Measurements from ENCODE around the gene FOXG1. TPM values are rescaled to one million over a fixed set of nuclear protein-coding genes. Genes with fewer than 3 reads are reported as not detected.

Gene FOXG1
- total RNA-seq, 2 experiments from 2014 or later, result not detected

GRCh38 chr14:28780843-28781820 is 14.5 kb downstream of the FOXG1 start:
- Mint-ChIP-seq H3K4me1 (ENCODE audit: low read depth) (peaks cover 3% of the 10 kb centered on the region), H3K27me3 (peaks cover 59% of the 10 kb centered on the region), H3K27ac (no peak overlapping the region), H3K36me3 (ENCODE audit: low read depth) (peaks cover 2% of the 10 kb centered on the region), H3K4me3 (no peak overlapping the region), H3K9me3 (peaks cover 5% of the 10 kb centered on the region)
- ChIA-PET POLR2A (no interaction called here), CTCF (no interaction called here)
- TF ChIP-seq CTCF (IDR thresholded peaks at IDR 0.05), result no peak
- DNase-seq (no peak), ATAC-seq (no peak)
- intact Hi-C loops (cut with micrococcal nuclease), result no loop called here

DNA sequence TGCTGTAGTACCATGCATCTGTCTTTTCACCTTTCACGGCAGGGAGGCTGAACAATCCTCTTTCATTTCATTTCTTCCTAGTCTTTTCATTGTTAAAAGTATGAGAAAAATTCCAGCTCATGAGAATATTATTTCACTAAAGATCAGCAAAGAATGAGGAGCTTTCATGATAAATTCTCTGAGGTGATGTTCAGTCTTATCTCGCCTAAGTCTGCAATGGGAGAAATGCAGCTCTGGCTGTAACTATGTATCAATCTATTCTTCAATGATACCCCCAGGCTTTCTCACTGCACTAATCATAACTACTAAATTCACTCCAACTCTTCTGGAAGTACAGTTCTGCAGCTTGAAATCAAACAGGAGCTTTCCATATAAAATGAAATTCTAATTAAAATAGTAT is 15.7 kb downstream of the FOXG1 start:
- intact Hi-C loops (cut with micrococcal nuclease), result no loop called here
- Mint-ChIP-seq H3K36me3 (ENCODE audit: low read depth) (peaks cover 2% of the 10 kb centered on the region), H3K27me3 (peaks cover 52% of the 10 kb centered on the region), H3K4me3 (no peak overlapping the region), H3K9me3 (peaks cover 5% of the 10 kb centered on the region), H3K27ac (no peak overlapping the region), H3K4me1 (ENCODE audit: low read depth) (peaks cover 3% of the 10 kb centered on the region)
- ChIA-PET POLR2A (no interaction called here), CTCF (no interaction called here)
- no peak for ATAC-seq
- no peak for TF ChIP-seq CTCF (IDR thresholded peaks at IDR 0.05)
- DNase-seq, result no peak

DNA sequence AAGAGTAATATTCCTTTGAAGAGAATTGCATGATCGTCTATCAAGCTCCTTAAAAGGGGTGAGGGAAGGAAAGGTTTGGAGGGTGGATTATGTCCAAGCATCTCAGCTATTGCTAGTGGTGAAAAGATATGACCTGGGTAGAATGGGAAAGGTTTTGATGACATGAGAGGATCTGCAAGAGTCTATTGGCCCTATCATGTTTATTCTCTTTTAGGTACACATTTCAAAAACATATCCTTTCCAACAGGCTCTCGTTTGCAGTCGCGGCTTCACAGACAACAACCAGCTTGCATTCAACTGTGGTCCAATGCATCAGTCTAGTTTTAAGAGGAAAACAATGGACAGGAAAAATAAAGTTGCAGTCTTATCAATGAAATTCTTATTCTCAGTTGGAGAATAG is 17.1 kb downstream of the FOXG1 start:
- H3K27ac Mint-ChIP-seq, result no peak overlapping the region
- ChIA-PET POLR2A (interaction anchor here (0.5 kb wide), 1 partner anchor 448 kb away, joined by 3 read pairs; no protein-coding TSS in a partner anchor), CTCF (no interaction called here)
- TF ChIP-seq CTCF (IDR thresholded peaks at IDR 0.05), result no peak
- DNase-seq, result no peak
- peaks cover 2% of the 10 kb centered on the region for H3K36me3 Mint-ChIP-seq (ENCODE audit: low read depth)
- intact Hi-C loops (cut with micrococcal nuclease), result no loop called here
- H3K4me3 Mint-ChIP-seq, result no peak overlapping the region
- peaks cover 5% of the 10 kb centered on the region for H3K9me3 Mint-ChIP-seq
- no peak for ATAC-seq
- peaks cover 3% of the 10 kb centered on the region for H3K4me1 Mint-ChIP-seq (ENCODE audit: low read depth)
- H3K27me3 Mint-ChIP-seq, result peaks cover 42% of the 10 kb centered on the region

GRCh38 chr14:28784096-28785048 is 17.8 kb downstream of the FOXG1 start:
- Mint-ChIP-seq H3K36me3 (ENCODE audit: low read depth) (peaks cover 2% of the 10 kb centered on the region), H3K27me3 (peaks cover 42% of the 10 kb centered on the region), H3K27ac (no peak overlapping the region), H3K4me3 (no peak overlapping the region), H3K4me1 (ENCODE audit: low read depth) (peaks cover 3% of the 10 kb centered on the region), H3K9me3 (peaks cover 5% of the 10 kb centered on the region)
- intact Hi-C loops (cut with micrococcal nuclease), result no loop called here
- ATAC-seq (no peak), DNase-seq (no peak)
- TF ChIP-seq CTCF (IDR thresholded peaks at IDR 0.05), result no peak
- ChIA-PET CTCF (interaction anchor here (1.2 kb wide), 1 partner anchor 30 kb away, joined by 3 read pairs; no protein-coding TSS in a partner anchor), POLR2A (no interaction called here)
